HG03521 (cell line): ENCODE results near the gene CYP24A1.

ENCODE experiments used
- ATAC-seq: cut with Tn5 transposase; IDR thresholded peaks from one replicate; pipeline ENCODE4 v1.9.1; 2021; ENCODE audit warnings: mild to moderate bottlenecking, moderate library complexity; ENCODE audit not compliant: unreplicated experiment

CYP24A1 gene

DNA sequence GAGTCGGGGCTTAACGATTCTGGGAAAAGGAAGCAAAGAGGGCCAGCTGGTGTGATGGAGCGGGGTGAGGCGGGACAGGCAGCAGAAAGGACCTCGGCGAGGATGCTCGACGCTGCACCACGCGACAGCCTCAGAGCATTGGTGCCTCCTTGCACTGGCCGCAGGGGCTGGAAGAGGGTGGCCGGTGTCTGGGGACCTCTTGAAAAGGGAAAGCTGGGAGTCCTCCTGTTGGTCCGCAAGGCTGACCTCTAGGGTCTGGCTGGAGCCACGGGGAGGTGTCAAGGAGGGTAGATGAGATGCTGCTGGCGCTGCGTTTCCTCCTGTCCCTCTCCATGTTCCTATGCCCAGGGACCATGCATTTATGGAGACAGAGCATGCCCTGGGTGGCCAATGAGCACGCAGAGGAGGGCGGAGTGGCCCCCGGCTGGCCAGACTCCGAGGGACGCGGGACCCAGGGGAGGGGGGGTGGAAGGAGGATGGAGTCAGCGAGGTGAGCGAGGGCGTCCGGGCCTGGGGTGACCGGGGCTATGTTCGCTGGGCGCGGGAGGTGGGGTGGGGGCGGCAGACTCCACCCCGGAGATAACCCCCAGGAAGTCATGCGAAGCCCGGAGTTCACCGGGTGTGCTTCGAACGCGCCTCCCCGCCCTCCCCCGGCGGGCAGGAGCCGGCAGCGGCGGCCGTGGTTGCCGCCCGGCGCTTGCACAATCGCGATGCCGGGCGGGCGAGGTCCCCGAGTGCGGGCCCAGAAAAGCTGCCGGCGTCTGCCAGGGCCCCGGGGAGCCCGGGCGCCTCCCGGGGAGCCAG lies at the start of gene CYP24A1:
Gene CYP24A1 (minus strand): TSS at position 334 of the 804 bp plus-strand sequence. CDS start 407 bp downstream, outside the sequence.
- ATAC-seq = no peak

DNA sequence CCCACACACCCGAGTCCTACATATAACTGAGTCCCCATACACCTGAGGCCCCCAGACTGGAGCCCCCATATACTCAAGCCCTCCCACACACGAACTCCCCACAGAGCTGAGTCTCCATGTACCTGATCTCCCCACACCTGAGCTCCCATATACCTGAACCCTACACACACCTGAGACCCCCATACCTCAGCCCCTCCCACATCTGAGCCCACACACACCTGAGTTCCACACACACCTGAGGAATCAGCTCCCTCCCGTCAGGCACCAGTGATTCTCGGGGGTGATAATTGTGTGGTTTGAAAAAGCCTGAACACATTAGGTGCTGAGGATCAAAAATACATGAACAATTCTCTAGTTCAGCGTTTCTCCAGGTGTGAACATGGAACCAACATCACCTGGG lies 49.5 kb upstream of the CYP24A1 start:
- ATAC-seq = no peak

DNA sequence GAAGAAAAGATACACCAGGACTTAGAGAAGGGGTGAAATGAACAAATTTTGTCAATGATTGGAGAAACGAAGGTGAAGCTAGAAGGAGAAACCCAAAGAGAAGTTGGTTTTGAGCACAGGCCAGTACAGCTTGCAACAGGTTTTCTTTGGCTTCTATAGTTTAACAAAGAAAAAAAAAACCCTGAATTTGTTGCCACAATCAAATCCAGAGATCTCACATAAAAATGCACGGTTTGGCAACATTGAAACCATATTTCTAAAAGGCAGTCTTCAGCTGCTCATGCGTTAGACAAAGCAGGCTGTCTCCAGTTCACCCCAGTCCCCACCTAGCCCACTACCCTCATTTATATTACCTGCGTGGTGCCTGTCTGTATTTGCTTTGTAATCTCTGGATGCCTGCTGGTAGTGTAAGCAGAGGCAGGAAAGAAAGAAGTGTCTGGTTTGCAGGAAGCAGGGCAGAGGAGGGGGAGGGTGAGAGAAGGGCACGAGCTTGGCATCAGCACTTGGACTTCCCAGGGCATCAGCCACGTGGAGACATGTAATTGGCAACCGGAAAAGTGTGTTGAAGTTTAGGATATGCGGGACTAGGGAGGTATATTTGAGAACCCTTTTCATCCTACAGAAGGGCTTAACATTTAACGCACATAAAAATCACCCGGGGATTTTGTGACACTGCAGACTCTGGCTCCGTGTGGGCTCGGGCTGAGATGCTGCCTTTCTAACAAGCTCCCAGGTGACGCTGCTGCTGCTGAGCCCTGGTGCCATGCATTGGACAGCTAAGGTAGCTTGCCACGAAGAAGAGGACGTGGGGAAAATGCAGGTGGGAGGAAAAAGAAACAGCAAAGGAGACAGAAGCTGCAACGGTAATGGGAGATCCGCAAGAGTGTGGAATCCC lies 48.5 kb upstream of the CYP24A1 start:
- ATAC-seq = no peak

DNA sequence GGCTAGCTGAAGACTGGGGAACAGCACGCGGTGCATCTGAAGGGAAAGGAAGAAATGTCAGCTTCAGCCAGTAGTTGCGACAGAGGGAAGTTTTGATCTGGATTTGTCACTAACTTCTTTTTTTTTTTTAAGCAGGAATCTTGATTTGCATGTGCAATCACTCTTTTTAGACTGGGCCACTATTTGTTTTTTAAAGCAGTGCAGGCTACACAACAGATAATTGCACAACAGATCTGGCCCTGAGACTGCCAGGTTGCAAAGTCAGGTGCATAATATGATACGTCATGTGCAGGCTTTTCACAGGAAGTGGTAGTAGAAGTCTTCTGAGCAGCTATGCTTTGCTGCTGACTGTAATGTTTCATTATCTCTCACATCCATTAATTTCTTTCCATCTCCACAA lies 47.6 kb upstream of the CYP24A1 start:
- no peak for ATAC-seq

DNA sequence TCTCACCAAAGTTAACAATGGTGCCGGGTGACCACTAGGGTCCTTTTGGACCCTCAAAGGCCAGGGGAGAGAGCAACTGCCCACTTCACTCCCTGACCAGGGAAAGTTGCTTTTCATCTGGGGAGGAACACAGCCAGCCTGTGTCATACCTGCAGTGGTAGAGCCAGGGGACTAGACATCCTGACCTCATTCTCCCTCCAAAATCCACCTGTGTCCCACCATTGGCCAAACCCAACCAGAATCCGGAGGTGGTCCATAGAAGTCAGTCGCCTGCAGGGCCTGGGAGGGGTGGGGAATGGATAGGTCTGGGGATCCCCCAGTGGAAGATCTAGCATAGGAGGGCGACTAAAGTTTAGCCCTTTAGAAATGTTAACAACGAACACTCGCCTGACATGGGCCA lies 46.9 kb upstream of the CYP24A1 start:
- no peak for ATAC-seq

DNA sequence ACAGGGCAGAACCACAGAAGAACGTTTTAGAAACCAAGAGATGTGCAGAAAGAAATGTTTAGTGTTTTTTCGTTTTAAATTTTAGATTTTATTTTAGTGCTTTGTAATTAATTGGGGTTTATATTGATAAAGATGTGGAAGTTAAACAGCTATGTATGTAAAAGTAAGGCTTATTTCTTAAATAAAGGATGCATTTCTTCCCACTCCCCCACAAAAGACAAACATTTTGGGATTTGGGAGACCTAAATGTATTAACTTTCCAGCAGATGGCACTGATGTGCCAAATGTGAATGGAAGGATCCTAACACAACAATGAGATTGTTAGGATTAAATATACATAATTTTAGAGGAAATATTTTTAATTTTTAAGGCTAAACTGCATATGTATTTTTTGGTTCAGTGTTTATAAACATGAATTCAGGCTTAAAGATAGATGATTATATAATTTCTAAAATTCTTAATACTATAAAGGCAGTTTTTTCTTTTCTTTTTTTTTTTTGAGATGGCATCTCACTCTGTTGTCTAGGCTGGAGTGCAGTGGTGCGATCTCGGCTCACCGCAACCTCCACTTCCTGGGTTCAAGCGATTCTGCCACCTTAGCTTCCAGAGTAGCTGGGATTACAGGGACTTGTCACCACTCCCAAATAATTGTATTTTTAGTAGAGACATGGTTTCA lies 46.1 kb upstream of the CYP24A1 start:
- ATAC-seq = no peak

DNA sequence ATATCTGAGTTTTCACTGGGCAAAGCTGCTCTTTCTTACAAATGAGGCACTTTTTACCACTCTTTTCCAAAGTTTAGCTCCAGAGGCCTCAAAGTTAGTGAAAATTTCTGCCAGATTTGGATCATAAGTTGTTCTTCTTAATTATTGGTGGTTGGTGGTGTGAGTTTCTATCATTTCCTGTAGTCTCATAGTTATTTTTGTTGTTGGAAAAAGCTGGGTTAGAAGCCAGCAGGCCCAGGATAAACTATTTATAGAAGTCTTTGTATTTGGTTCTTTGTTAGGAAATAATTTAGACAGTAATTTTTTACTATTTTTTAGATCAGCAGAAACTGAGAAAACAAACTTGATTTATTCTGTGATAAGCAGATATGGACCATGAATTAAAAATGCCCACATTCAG lies 44.7 kb upstream of the CYP24A1 start:
- ATAC-seq = no peak

DNA sequence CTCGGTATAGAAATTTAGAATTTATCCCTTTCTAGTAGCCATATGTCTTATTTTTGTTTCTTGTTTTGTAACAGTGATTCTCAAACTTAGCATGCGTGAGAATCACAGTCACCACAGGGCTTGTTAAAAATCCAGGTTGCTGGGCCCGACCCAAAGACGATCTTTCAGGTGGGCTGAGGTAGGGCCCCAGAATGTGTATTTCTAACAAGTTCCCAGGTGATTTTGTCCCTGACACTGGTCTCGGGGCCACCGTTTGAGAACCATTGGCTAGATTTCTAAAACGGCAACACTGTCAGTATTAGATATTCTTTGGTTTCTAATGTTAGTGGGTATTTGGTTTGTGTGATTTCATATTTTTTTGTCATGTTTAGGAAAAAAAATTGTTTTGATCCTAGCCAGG lies 44.0 kb upstream of the CYP24A1 start:
- no peak for ATAC-seq

DNA sequence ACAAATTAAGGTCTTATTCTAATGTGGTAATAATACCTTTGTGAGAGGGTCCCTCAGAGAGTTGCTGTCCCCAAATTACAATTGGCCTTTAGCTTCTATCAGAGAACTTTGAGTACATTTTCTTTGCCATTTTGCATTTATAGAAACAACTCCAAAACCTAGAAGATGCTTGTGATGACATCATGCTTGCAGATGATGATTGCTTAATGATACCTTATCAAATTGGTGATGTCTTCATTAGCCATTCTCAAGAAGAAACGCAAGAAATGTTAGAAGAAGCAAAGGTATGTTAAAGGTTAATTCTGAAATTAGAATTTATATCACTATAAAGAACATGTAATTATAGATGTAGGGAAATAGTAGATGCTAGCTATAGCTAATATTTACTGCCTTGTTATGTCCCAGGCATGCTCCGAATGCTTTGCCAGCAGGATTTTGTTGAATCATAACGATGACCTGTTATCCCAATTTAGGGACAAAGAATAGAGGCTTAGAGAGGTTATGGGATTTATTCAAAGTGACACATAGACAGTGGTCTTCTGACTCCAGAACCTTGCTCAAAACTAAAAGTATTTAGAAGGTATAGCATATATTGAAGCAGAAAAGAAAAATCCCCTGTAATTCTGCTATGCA lies 41.5 kb upstream of the CYP24A1 start:
- no peak for ATAC-seq

DNA sequence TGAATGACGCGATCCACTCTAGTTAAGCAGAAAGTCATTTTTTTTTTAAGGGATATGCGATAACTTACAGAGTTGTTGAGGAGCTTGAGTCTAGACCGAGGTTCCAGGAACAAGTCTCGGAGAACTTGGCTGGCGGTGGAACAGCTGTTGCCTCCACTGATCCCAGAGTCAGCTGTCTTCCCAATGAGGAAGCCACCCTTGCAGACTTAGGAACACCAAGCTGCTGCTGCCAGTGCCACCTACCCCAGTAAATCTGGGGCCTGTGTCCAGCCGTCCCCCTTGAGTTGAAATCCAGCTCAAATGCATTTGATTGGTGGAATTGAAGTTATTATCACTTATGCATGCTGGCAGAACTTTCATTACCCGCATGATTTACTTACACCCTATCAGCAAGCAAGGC lies 40.8 kb upstream of the CYP24A1 start:
- ATAC-seq = no peak

DNA sequence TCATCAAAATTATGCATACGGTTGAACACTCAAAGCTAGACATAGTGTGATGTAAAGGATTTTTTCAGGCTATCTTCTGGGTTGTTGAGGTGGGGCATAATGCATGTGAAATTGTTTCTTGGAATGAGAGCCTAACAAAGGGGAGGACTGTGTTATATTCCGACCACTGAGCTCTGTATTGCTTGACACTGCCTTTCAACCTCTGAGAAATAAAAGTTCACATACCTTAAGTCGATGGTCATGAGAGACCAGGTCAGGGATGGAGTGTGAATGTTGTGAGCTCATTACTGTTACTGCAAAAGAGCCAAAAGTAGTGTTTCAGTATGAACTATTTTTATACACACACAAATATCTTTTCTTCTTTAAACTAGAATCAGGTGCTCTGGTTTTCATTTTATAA lies 39.1 kb upstream of the CYP24A1 start:
- no peak for ATAC-seq

DNA sequence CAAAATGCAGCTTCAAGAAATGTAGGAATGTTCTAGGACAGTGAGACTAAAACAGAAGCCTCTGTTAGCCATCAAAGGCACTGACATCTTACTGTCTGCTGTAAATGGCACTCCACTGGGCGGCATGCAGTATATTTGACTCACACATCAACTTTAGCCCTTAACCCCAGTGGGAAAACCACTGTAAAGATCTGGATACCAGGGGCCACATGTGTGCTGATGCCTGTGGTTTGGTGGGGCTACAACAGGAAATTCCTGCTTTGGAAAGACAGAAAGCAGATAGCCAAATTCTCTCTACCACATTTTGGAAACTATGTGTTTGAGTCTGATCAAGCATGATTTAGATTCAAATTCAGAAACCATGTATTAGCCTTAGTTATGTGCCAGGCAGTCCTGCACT lies 38.4 kb upstream of the CYP24A1 start:
- no peak for ATAC-seq

DNA sequence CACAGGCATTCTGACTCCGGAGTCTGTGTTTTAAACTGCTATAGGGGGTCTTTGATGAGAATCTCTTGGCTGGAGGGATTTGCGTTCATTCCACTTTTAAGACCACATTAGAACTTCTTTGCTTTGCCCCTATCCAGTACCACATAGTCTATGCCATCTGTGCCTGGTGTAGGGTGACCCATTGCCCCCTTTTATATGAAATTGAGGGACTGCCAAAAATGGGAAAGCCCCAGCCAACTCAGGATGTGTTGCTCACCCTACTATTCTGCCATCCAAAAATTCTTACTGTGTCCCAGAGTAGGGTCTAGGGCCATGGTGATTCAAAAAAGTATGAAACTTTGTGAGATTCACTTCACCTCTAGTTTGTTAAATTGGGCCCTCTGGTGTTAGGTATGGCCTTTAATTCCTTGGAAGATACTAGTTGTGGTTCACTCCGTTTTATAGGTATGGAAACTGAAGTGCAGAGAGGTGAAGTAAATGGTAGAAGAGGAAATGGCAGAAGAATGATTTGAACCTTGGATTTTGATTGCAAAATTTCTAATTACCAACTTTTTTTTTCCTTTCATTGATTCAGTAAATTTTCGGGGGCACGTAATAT lies 35.5 kb upstream of the CYP24A1 start:
- no peak for ATAC-seq

DNA sequence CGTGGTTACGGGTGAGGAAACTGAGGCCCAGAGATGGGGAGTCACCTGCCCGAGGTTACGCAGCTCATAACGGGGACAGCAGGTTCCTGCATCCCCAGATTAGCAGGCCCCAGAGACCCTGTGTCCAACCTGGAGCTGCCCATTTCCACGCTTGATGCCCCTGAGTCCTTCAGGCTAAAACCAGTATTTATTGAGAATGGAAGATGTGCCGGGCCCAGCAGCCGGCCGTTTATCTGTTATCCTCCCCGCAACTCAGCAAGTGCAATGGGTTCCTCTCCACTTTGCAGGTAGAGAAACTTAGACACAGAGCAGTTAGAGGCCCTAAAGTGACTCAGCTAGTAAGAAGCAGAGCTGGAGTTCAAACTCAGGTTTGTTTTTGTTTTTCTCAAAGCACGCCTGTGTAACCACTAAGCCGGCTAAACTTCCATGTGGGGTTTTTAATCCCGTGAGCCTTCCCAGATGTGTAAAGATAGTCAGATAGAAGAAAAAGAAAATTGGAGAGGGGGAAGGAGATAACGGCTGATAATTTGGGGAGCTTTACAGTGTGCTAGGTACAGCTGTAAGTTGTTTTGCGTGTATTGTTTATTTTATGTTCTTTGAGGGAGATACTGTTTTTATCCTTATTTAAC lies 34.9 kb upstream of the CYP24A1 start:
- no peak for ATAC-seq

DNA sequence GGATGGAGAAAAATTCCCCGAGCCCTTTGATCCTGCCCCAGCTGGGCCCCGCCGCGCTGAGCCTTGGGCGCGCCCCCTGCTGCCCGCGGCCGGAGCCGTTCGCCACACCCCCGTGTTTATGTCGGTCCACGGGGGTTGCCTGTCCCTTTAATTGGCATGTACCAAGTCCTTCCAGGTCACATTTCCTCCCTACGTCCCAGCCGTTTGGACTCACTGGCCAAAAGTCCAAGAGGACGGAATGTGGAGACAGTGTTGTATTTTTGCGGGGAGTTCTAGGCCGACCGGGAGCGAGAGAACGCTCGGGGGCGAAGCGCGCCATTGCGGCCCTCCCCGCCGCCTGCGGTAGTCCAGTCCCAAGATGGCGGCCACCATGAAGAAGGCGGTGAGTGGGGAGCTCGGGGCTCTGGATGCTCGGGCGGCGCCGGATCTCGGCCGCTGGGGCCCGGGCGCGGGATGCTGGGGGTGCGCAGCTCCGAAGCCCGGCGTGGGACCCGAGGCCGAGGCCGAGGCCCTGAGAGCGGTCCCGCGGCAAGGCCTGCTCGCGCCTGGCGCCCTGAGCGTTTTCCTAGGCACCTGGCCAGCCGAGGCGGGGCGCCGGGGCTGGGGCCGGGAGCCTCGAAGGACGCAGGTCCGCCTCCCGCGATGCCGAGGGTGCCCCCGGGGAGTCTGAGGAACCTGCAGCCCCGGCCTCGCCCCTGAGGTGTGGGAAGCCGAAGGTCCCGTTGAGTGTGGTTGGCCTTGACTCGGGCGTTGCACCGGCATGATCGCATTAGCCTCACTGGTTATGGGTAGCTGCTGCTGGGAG lies 34.2 kb upstream of the CYP24A1 start, which contains the start of gene PFDN4:
Gene PFDN4 (plus strand): TSS at position 345 of the 805 bp plus-strand sequence. CDS start 14 bp downstream, at position 359.
- peak; percentile 88 for ATAC-seq

DNA sequence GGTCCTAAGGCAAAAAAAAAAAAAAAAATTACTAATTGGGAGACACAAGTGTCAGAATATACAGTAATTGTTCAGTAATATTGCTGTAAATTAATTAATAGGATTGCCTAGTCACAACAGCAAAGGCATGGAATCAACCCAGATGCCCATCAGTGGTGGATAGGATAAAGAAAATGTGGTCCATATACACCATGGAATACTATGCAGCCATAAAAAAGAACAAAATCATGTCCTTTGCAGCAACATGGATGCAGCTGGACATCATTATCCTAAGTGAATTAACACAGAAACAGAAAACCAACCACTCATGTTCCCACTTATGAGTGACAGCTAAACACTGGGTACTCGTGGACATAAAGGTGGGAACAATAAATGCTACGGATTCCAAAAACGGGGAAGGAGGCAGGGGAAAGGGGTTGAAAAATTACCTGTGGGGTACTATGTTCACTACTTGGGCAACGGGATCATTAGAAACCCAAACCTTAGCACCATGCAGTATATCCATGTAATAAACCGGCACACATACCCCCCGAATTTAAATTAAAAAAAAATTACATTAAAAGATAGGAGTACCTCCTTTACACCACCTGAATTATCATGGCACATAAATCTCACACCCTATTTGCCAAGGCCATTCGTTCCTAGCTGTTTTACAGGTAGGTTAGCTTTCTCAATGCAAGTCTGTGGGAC lies 33.4 kb upstream of the CYP24A1 start:
- no peak for ATAC-seq

DNA sequence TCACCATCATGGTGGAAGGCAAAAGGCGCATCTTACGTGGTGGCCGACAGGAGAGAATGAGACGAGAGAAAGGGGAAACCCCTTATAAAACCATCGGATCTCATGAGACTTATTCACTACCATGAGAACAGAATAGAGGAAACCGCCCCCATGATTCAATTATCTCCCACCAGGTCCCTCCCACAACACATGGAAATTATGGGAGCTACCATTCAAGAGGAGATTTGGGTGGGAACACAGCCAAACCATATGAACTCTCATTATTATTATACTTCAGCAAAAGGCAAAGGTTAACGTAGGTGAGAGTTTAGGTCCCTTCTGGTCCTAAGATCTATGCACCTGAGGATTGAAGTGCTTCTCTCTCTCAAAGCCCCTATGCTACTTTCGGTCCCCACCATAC lies 31.7 kb upstream of the CYP24A1 start:
- no peak for ATAC-seq

DNA sequence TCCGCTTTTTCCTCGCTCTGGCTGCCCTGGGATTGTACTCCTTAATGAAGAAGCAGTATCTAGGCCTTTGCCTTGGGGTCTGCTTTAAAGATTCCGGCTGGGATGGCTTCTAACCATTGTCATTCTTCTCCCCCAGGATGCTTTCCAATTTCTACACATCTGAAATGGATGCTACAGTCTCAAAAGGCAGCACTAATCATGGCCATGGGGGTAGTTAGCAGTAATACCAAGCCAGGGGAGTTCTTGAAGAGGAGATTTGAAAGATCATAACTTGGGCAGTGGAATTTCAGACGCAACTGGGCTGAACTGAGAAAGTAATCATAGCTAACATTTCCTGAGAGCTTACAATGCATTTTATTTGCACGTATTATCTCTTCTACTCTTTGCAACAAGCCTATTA lies 30.7 kb upstream of the CYP24A1 start:
- ATAC-seq = no peak

DNA sequence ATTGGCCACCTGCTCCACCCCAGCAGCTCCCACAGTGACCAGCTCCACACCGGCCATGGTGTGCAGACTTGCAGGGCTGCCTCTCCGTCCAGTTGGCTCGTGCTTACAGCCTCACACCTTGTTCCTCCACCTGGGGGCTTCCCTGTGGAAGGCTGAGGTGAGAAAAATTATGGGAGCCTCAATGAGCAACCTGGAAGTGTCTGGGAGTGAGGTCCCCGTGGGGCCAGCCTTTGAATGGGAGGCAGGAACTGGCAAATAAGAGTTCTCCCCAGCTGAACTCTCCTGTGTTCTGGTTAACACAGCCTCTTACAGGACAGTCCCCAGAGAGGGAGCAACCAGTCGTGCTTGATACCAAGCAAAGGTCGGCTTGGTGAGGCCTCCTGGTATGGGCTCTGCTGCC lies 30.3 kb upstream of the CYP24A1 start:
- ATAC-seq = no peak
